Neutrophil (primary cell): ENCODE results near the gene SCYGR4.

Source experiments
- H3K27ac ChIP-seq: fragments of 200-600 bp; sonication (generic); 2 replicates; pipeline ENCODE4 v1.5.1; 2016; ENCODE audit warnings: mild to moderate bottlenecking, moderate library complexity
- H3K27me3 ChIP-seq: fragments of 200-600 bp; sonication (generic); 2 replicates; pipeline ENCODE4 v1.6.0; 2016; ENCODE audit warnings: mild to moderate bottlenecking
- H3K36me3 ChIP-seq: fragments of 200-600 bp; sonication (generic); 2 replicates; pipeline ENCODE4 v1.5.1; 2017
- H3K4me1 ChIP-seq, 2 experiments: fragments of 200-600 bp in 1 of 2; sonication (generic) in 1 of 2; 1 replicate in 1 of 2; 2 replicates in 1 of 2; pipeline versions ENCODE4 v1.5.1 to v1.6.1; 2013 to 2016; ENCODE audit warnings: low read depth in 1 of 2, low read length in 1 of 2, mild to moderate bottlenecking in 1 of 2, moderate library complexity in 1 of 2; ENCODE audit not compliant: control insufficient read depth in 1 of 2, insufficient read depth in 1 of 2
- H3K4me3 ChIP-seq, 2 experiments: fragments of 200-600 bp in 1 of 2; sonication (generic) in 1 of 2; 1 replicate in 1 of 2; 2 replicates in 1 of 2; pipeline ENCODE4 v1.5.1; 2013 to 2016; ENCODE audit warnings: low read depth in 1 of 2, low read length in 1 of 2, mild to moderate bottlenecking in 1 of 2, moderate library complexity in 1 of 2
- H3K9me3 ChIP-seq: fragments of 200-600 bp; sonication (generic); 2 replicates; pipeline ENCODE4 v1.5.1; 2016
- TF ChIP-seq, protein P1 (sequence below): fragments of 200-600 bp; sonication (generic); IDR thresholded peaks from 2 replicates; pipeline ENCODE4 v1.5.1; 2016; ENCODE audit warnings: antibody characterized with exemption

Gene SCYGR4, protein sequence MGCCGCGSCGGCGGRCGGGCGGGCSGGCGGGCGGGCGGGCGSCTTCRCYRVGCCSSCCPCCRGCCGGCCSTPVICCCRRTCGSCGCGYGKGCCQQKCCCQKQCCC

DNA sequence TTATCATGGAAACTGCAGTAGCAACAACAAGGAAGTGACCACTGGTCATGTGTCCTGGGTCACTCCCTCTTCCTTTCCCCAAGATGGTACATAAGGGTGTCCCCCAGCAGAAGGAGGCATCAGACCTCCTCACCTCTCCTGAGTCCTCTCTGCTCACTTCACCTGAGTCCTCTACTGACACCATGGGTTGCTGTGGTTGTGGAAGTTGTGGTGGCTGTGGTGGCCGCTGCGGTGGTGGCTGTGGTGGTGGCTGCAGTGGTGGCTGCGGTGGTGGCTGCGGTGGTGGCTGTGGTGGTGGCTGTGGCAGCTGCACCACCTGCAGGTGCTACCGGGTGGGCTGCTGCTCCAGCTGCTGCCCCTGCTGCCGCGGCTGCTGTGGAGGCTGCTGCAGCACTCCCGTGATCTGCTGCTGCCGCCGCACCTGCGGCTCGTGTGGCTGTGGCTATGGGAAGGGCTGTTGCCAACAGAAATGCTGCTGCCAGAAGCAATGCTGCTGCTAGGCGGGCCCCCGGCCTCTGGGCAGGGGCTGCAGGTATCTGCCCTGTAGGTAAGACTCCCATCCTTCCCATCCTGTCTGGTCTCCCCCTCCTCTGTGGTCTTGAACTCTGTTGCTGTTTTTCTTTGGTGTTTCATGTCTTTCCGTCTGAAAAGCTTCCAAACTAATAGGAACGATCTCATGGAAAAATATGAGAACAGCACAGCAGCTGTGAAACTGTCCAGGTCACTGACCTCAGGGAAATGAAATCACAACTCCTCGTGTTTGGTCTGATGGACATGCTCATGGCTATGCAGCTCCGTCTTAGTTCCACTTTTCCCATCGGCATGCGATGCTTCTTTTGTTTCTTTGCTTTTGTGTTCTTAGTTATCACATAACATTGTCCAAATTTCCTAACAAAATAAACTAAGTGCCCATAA is at the start of gene SCYGR4:
TSS of gene SCYGR4 (plus strand) at position 183 of the 915 bp plus-strand sequence. CDS start at position 183, 0 bp downstream.
- Histone ChIP-seq H3K27ac (no peak within 1 kb of the TSS), H3K9me3 (no peaks in the 10 kb centered on the region), H3K27me3 (peaks cover 15% of the 10 kb centered on the region), H3K4me1 (no peaks in the 10 kb centered on the region), H3K4me3 (no peak within 1 kb of the TSS), H3K36me3 (no peaks in the 10 kb centered on the region)
- TF ChIP-seq, protein P1, sequence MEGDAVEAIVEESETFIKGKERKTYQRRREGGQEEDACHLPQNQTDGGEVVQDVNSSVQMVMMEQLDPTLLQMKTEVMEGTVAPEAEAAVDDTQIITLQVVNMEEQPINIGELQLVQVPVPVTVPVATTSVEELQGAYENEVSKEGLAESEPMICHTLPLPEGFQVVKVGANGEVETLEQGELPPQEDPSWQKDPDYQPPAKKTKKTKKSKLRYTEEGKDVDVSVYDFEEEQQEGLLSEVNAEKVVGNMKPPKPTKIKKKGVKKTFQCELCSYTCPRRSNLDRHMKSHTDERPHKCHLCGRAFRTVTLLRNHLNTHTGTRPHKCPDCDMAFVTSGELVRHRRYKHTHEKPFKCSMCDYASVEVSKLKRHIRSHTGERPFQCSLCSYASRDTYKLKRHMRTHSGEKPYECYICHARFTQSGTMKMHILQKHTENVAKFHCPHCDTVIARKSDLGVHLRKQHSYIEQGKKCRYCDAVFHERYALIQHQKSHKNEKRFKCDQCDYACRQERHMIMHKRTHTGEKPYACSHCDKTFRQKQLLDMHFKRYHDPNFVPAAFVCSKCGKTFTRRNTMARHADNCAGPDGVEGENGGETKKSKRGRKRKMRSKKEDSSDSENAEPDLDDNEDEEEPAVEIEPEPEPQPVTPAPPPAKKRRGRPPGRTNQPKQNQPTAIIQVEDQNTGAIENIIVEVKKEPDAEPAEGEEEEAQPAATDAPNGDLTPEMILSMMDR: no peak

DNA sequence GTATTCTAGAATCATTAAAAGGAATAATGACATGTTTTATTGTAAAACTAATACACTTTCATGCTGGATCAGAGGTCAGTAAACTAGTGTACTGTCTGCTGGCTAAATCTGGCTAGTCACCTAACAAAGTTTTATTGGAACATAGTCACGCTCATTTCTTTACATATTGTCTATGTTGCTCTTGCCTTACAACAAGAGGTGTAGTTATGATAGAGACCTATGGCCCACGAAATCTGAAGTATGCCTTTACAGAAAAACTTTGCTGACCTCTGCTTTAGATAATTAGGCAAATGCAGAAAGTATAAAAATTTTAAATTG is 48.5 kb upstream of the SCYGR4 start:
- H3K4me1 ChIP-seq: no peaks in the 10 kb centered on the region
- no peak overlapping the region for H3K4me3 ChIP-seq
- TF ChIP-seq, protein P1: no peak
- peaks cover 8% of the 10 kb centered on the region for H3K27me3 ChIP-seq
- H3K9me3 ChIP-seq: no peaks in the 10 kb centered on the region
- peaks cover 7% of the 10 kb centered on the region for H3K36me3 ChIP-seq
- no peak overlapping the region for H3K27ac ChIP-seq

DNA sequence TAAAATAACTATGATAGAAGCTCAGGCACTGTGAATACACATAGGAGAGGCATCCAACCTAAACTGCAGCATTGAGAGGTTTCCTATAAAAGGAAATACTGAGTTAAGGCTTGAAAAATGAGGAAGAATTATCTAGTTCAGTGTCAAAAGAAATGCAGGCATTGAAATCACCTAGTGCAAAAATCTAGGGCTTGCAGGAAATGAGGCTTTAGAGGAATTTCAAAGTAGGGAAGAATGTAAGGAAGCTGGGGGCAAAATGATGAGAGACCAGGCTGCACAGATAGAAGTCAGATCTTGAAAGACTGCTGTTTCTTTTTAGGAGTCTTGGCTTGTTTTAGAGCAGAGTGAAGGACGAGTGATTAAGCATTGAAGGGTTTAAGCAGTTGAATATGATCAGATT is 46.7 kb upstream of the SCYGR4 start:
- Histone ChIP-seq H3K27me3 (peaks cover 13% of the 10 kb centered on the region), H3K9me3 (no peaks in the 10 kb centered on the region), H3K4me1 (no peaks in the 10 kb centered on the region), H3K27ac (no peak overlapping the region), H3K36me3 (no peaks in the 10 kb centered on the region), H3K4me3 (no peak overlapping the region)
- TF ChIP-seq, protein P1: no peak

DNA sequence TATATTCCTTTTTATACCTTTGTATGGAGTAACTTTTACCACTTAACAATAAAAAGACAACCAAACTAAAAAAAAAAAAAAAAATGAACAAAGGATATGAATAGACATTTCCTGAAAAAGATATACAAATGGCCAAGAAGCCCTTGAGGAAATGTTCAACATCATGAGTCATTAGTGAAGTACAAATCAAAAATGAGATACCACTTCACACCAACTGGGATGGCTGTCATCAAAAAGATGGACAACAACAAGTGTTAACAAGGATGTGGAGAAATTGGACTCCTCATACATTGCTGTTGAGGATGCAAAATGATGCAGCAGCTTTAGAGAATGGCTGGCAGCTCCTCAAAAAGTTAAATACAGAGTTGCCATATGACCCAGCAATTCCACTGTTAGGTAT is 41.2 kb upstream of the SCYGR4 start:
- H3K27me3 ChIP-seq: peaks cover 23% of the 10 kb centered on the region
- no peaks in the 10 kb centered on the region for H3K36me3 ChIP-seq
- no peak overlapping the region for H3K4me3 ChIP-seq
- H3K9me3 ChIP-seq: no peaks in the 10 kb centered on the region
- TF ChIP-seq, protein P1: no peak
- H3K4me1 ChIP-seq: no peaks in the 10 kb centered on the region
- H3K27ac ChIP-seq: no peak overlapping the region

DNA sequence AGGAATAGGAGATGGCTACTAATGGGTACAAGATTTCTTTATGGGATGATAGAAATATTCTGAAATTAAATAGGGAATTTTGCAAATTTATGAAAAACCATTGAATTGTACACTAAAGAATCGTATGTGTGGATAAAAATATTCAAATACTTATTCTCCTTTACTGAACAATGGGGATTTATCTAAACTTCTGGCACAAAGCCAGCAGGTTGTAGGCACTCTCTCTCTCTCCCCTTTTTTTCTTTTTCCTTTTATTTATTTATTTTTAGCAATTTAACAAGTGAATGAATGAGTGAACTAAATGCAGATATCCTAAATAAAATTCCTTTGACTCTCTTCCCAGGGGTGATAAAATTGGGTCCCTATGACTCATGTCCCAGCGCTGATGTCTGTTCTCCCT is 40.5 kb upstream of the SCYGR4 start:
- Histone ChIP-seq H3K27ac (no peak overlapping the region), H3K4me3 (no peak overlapping the region), H3K27me3 (peaks cover 23% of the 10 kb centered on the region), H3K4me1 (no peaks in the 10 kb centered on the region), H3K36me3 (no peaks in the 10 kb centered on the region), H3K9me3 (no peaks in the 10 kb centered on the region)
- TF ChIP-seq, protein P1: no peak
